ENCODE data around the gene IGF1.

IGF1 gene

GRCh38 chr12:102480406-102480805, at the start of gene IGF1:
IGF1 (minus strand) TSS chr12:102480563; CDS start chr12:102480381, 182 bp downstream.
- peak; percentile 22 for DNase-seq

GRCh38 chr12:102528111-102528510, 47.7 kb upstream of the IGF1 start:
- DNase-seq: no peak

GRCh38 chr12:102527171-102527720, 46.9 kb upstream of the IGF1 start:
- DNase-seq: no peak

GRCh38 chr12:102526656-102527055, 46.3 kb upstream of the IGF1 start:
- DNase-seq: no peak

- no peak for DNase-seq
These were observed 42.4 kb upstream of the IGF1 start for GRCh38 chr12:102522768-102523167.

- DNase-seq: no peak
These were observed 41.4 kb upstream of the IGF1 start for GRCh38 chr12:102521662-102522277.

- no peak for DNase-seq
These were observed 38.5 kb upstream of the IGF1 start for GRCh38 chr12:102518871-102519270.

- DNase-seq: no peak
These were observed 34.3 kb upstream of the IGF1 start for GRCh38 chr12:102514696-102515095.

- DNase-seq: no peak
These were observed 33.4 kb upstream of the IGF1 start for GRCh38 chr12:102513739-102514138.

GRCh38 chr12:102513272-102513671, 32.9 kb upstream of the IGF1 start:
- DNase-seq: no peak

- DNase-seq: no peak
These were observed 32.2 kb upstream of the IGF1 start for GRCh38 chr12:102512523-102512922.

- no peak for DNase-seq
These were observed 31.2 kb upstream of the IGF1 start for GRCh38 chr12:102511575-102511974.

GRCh38 chr12:102510463-102510862, 30.1 kb upstream of the IGF1 start:
- no peak for DNase-seq

GRCh38 chr12:102510031-102510430, 29.7 kb upstream of the IGF1 start:
- no peak for DNase-seq

- DNase-seq: no peak
These were observed 28.8 kb upstream of the IGF1 start for GRCh38 chr12:102509123-102509626.

- DNase-seq: no peak
These were observed 27.7 kb upstream of the IGF1 start for GRCh38 chr12:102508052-102508451.

GRCh38 chr12:102507301-102507700, 26.9 kb upstream of the IGF1 start:
- no peak for DNase-seq

- no peak for DNase-seq
These were observed 24.5 kb upstream of the IGF1 start for GRCh38 chr12:102504871-102505270.

GRCh38 chr12:102504280-102504679, 23.9 kb upstream of the IGF1 start:
- DNase-seq: no peak

- no peak for DNase-seq
These were observed 23.5 kb upstream of the IGF1 start for GRCh38 chr12:102503831-102504230.

- DNase-seq: no peak
These were observed 22.8 kb upstream of the IGF1 start for GRCh38 chr12:102503056-102503681.

- no peak for DNase-seq
These were observed 21.4 kb upstream of the IGF1 start for GRCh38 chr12:102501773-102502172.

- no peak for DNase-seq
These were observed 18.1 kb upstream of the IGF1 start for GRCh38 chr12:102498471-102498870.

GRCh38 chr12:102497743-102498142, 17.4 kb upstream of the IGF1 start:
- no peak for DNase-seq

All from NCI-H1694 (cell line).